C4-2B (cell line): ENCODE data around the gene MYD88.

Experiments
- H3K27ac ChIP-seq: fragments of 450-650 bp; 2 replicates; pipeline ENCODE4 v1.5.1; 2017
- CTCF ChIP-seq: fragments of 450-650 bp; conservative IDR thresholded peaks from 2 replicates; pipeline ENCODE4 v1.5.1; 2017; ENCODE audit warnings: mild to moderate bottlenecking
- ZFX ChIP-seq: fragments of 450-650 bp; IDR thresholded peaks from 2 replicates; pipeline ENCODE4 v1.6.1; 2017

The MYD88 gene

GRCh38 chr3:38164952-38165721 is 26.7 kb downstream of the MYD88 start, which contains the start of gene OXSR1:
OXSR1 (plus strand) TSS chr3:38165537; CDS start chr3:38165877, 340 bp downstream.
- TF ChIP-seq ZFX (no peak), CTCF (no peak)

DNA sequence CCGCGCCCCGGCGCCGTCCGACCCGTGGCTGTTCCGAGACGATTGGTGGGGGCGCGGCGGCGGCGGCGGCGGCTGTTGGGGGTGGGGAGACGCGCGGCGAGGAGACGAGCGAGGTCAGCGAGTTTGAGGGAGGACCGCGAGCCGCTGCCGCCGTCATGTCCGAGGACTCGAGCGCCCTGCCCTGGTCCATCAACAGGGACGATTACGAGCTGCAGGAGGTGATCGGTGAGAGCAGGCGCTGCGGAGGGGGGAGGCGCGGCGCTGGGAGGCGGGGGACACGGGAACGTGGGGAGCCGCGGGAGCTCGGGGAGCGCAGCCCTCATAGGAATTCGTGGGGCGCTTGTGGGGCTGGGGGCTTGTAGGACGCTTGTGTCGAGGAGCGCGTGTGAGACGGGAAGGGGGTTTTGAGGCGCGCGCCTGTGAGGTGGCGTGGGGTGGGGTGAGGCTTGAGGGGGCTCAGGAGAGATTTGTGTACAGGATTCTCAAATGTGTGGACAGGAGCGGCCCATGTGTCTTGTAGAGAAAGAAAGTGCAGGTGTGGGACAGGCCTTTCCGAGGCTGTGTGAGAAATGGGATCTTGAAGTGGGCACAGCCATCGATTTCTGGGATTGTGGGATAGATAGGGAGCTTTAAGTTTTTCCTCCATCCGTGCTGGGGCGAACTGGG is 27.4 kb downstream of the MYD88 start:
- TF ChIP-seq CTCF (no peak), ZFX (no peak)
- peak overlapping the region; percentile 89 for H3K27ac ChIP-seq

More at GRCh38 chr3:38164952-38165721, 26.7 kb downstream of the MYD88 start, which contains the start of gene OXSR1:
- H3K27ac ChIP-seq, result peak within 1 kb of the TSS; percentile 89

DNA sequence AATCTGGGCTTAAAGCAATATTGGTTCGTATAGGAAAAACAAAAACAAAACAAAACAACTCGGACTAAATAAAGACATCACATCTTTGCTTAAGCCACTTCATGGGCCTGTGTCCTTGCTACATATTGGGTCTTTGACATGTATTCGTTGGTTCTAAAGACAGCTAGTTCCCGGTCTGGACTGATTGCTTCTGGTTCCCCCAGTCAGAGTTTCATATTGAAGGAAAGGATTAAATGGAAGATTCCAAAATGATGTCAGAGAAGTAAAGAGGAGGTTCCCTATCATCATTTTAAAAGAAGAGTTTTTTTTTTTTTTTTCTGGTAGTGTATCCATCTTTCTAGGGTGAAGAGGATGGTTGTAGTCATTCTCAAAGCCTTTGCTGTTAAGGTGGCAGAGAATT is 29.1 kb downstream of the MYD88 start:
- TF ChIP-seq ZFX, result no peak
- TF ChIP-seq CTCF, result no peak
- no peak overlapping the region for H3K27ac ChIP-seq

DNA sequence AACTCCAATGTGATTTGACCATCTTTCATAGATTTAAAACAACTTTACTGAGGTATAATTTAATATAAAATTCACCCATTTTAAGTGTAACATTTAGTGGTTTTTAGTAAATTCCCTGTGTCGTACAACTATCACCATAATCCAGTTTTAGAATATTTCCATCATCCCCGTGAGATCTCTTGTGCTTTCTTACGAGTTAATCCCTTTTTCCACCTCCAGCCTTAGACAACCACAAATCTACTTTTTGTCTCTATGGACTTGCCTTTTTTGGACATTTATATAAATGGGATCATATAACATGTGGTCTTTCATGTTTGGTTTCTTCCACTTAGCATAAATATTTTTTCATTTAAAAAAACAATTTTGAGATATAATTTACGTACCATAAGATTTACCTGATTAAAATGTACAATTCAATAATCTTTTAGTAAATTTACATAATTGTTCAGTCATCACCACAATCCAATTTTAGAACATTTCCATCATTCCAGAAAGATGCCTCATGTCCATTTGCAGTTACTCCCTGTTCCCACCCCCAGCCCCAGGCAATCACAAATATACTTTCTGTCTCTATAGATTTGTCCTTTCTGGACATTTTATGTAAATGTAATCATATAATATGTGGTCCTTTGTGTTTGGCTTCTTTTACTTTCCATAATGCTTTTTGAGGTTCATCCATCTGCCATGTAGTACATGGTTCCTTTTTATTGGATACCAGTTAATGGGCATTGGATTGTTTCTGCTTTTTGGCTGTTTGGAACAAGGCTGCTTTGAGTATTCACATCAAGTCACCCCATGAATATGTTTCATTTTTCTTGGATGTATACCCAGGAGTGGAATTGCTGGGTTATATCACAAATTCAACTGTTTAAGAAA is 29.9 kb downstream of the MYD88 start:
- TF ChIP-seq ZFX (no peak), CTCF (no peak)
- no peak overlapping the region for H3K27ac ChIP-seq

DNA sequence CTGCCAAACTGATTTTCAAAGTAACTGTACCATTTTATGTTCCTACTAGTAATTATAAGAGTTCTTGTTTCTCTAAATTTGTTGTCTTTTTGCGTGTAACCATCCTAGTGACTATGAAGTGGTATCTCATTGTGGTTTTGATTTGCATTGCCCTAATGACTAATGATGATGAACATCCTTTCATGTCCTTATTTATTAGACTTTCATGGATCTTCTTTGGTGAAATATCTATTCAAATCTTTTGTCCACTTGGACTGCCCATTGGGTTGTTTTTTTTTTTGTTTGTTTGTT is 30.5 kb downstream of the MYD88 start:
- no peak for TF ChIP-seq CTCF
- H3K27ac ChIP-seq, result no peak overlapping the region

GRCh38 chr3:38170722-38171121 is 32.3 kb downstream of the MYD88 start:
- H3K27ac ChIP-seq, result no peak overlapping the region
- TF ChIP-seq ZFX (no peak), CTCF (no peak)

- TF ChIP-seq CTCF (no peak), ZFX (no peak)
- no peak overlapping the region for H3K27ac ChIP-seq
Observed at GRCh38 chr3:38171622-38172021, 33.2 kb downstream of the MYD88 start.
